Right ventricle myocardium superior (tissue), 1 donor: ENCODE data around the gene EVPL. TPM values are rescaled to one million over a fixed set of nuclear protein-coding genes. Genes with fewer than 3 reads are reported as not detected.
"Not testable (repeated sequence)": the region's sequence is repeated elsewhere in the genome, so short reads cannot be mapped to it uniquely, and the experiment has no call there.

ENCODE experiments used
- ATAC-seq: fragments of 200-7000 bp; cut with Tn5 transposase; one replicate; pipeline ENCODE4 v1.9.1; 2020; ENCODE audit warnings: mild to moderate bottlenecking; ENCODE audit not compliant: poor library complexity
- DNase-seq: peaks from one replicate; pipeline ENCODE4 v3.0.0-alpha.2; 2020
- intact Hi-C: fragments of 100-400 bp; cut with DNase I; formaldehyde crosslinking; loops from one replicate; pipeline ENCODE4 v1.11.2; 2022
- total RNA-seq: library from RNA; stranded (reverse); fragmentation: NEBNext Ultra II Directional; extraction: Animal tissue kit (Norgen Biotek cat#: 25700); gene quantifications from one replicate; pipeline ENCODE4 v1.2.1, GENCODE V29; 2021
- donor health status: DM: no; HTN: yes; CAD: no; lungs with severe emphysema.

Gene EVPL
- total RNA-seq, 1 donor from 2014 or later = 0.08 TPM

GRCh38 chr17:76049836-76050537 is 22.9 kb upstream of the EVPL start:
- no peak for ATAC-seq
- intact Hi-C loops = no loop called here
- DNase-seq = no peak

GRCh38 chr17:76049239-76049638 is 22.1 kb upstream of the EVPL start:
- DNase-seq (no peak), ATAC-seq (no peak)
- intact Hi-C loops = no loop called here

GRCh38 chr17:76048711-76049110 is 21.6 kb upstream of the EVPL start:
- no peak for ATAC-seq
- intact Hi-C loops = no loop called here
- no peak for DNase-seq

- DNase-seq = no peak
- ATAC-seq = no peak
- intact Hi-C loops = no loop called here
These were observed 21.0 kb upstream of the EVPL start for GRCh38 chr17:76048025-76048605.

GRCh38 chr17:76046064-76046463 is 19.0 kb upstream of the EVPL start:
- ATAC-seq (no peak), DNase-seq (no peak)
- intact Hi-C loops = no loop called here

GRCh38 chr17:76044475-76045007 is 17.4 kb upstream of the EVPL start:
- ATAC-seq, DNase-seq, intact Hi-C loops: not testable (repeated sequence)

- DNase-seq, intact Hi-C loops, ATAC-seq: not testable (repeated sequence)
These were observed 15.8 kb upstream of the EVPL start for GRCh38 chr17:76042868-76043267.

GRCh38 chr17:76040376-76040775 is 13.3 kb upstream of the EVPL start:
- no peak for ATAC-seq

GRCh38 chr17:76039121-76039520 is 12.0 kb upstream of the EVPL start:
- DNase-seq = no peak
- intact Hi-C loops = no loop called here
- no peak for ATAC-seq

More at GRCh38 chr17:76040376-76040775, 13.3 kb upstream of the EVPL start:
- intact Hi-C loops = no loop called here
- DNase-seq = no peak

- no peak for ATAC-seq
- DNase-seq = no peak
- intact Hi-C loops = no loop called here
These were observed 10.9 kb upstream of the EVPL start for GRCh38 chr17:76038050-76038449.

GRCh38 chr17:76036497-76037261 is 9.6 kb upstream of the EVPL start:
- intact Hi-C loops = no loop called here
- ATAC-seq (peak; percentile 21), DNase-seq (peak; percentile 50)

- no peak for DNase-seq
- no peak for ATAC-seq
- intact Hi-C loops = no loop called here
These were observed 7.6 kb upstream of the EVPL start for GRCh38 chr17:76034428-76035350.

- ATAC-seq (no peak), DNase-seq (no peak)
- intact Hi-C loops = no loop called here
These were observed 6.0 kb upstream of the EVPL start for GRCh38 chr17:76033139-76033538.

- intact Hi-C loops = no loop called here
- DNase-seq = no peak
- no peak for ATAC-seq
These were observed 5.6 kb upstream of the EVPL start for GRCh38 chr17:76032780-76033108.

GRCh38 chr17:76032073-76032779 is 5.1 kb upstream of the EVPL start:
- ATAC-seq (no peak), DNase-seq (no peak)
- intact Hi-C loops = no loop called here

GRCh38 chr17:76026714-76027158 is 370 bp downstream of the EVPL start:
- intact Hi-C loops = no loop called here
- DNase-seq = no peak
- no peak for ATAC-seq

- no peak for ATAC-seq
- no peak for DNase-seq
- intact Hi-C loops = no loop called here
These were observed 1.8 kb downstream of the EVPL start for GRCh38 chr17:76025294-76025693.

- ATAC-seq = no peak
- no peak for DNase-seq
- intact Hi-C loops = no loop called here
These were observed 2.8 kb downstream of the EVPL start for GRCh38 chr17:76024353-76024752.
